ENCODE results near the gene SLC25A13. TPM values are rescaled to one million over a fixed set of nuclear protein-coding genes. Genes with fewer than 3 reads are reported as not detected.
A peak's percentile ranks its signal among the peaks of the same experiment; 100 is the strongest.
"Not testable (repeated sequence)": the region's sequence is repeated elsewhere in the genome, so short reads cannot be mapped to it uniquely, and the experiment has no call there.

SLC25A13 gene
- polyA plus RNA-seq, 6 donors from 2014 or later, result 11.0 to 20.6 (median 14.3) TPM

DNA sequence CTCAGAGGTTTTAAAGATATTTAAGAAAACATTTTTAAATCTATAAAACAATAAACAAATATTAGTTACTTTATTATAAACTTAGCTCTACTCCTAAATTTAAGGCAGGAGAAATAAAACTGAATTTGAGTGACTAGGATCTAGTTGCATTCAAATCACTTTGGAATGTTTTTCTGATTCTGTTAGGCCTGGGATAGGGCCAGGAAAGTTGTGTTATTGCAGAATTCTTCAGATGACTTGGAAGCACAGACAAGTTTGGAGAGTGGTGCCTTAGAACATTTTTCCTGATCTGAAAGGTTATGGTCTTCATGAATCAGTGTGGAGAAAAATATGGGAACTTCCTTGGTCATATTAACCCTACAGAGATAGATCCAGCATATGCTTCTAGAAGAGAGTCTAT is 15.6 kb upstream of the SLC25A13 start:
- DNase-seq, result no peak
- no peaks in the 10 kb centered on the region for H3K4me1 Mint-ChIP-seq
- no peak overlapping the region for H3K4me3 Mint-ChIP-seq
- H3K36me3 Mint-ChIP-seq, result peaks cover 0 to 4% of the 10 kb centered on the region in 2 donors
- peaks cover 17 to 37% (median 23%) of the 10 kb centered on the region in 3 donors for H3K27me3 Mint-ChIP-seq
- no peak for ATAC-seq (ENCODE audit: low read depth in 2 of 2)
- H3K9me3 Mint-ChIP-seq, result peaks cover 0 to 9% (median 2%) of the 10 kb centered on the region in 7 donors
- H3K27ac Mint-ChIP-seq, result no peak overlapping the region

DNA sequence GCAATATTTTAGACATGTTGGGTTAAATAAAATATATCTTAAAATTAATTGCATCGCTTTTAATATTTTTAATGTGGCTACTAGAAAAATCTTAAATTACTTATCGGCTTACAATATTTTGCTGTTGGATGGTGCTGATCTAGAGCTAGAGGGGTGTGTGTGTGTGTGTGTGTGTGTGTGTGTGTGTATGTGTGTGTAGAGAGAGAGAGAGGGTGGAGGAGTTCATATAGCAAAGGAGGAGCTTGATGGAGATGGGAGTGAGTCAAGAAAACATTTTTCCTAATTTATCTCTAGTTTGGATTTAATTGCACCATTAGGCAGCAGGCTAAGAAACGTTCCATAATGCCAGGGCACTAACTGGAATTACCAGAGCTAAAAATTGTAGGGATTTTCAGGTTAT is 10.4 kb upstream of the SLC25A13 start:
- DNase-seq, result no peak
- Mint-ChIP-seq H3K36me3 (peaks cover 0 to 4% of the 10 kb centered on the region in 2 donors), H3K9me3 (peaks cover 0 to 9% (median 0%) of the 10 kb centered on the region in 7 donors), H3K4me1 (peaks cover 0 to 2% (median 0%) of the 10 kb centered on the region in 3 donors), H3K4me3 (no peak overlapping the region), H3K27me3 (peaks cover 5 to 26% (median 17%) of the 10 kb centered on the region in 3 donors), H3K27ac (peak overlapping the region in 2 of 6 donors; percentile 1 to 34)
- no peak for ATAC-seq (ENCODE audit: low read depth in 2 of 2)

GRCh38 chr7:96331775-96332174 is 9.9 kb upstream of the SLC25A13 start:
- peaks cover 2 to 4% of the 10 kb centered on the region in 2 donors for H3K36me3 Mint-ChIP-seq
- peaks cover 3 to 8% (median 4%) of the 10 kb centered on the region in 3 donors for H3K4me1 Mint-ChIP-seq
- ATAC-seq (ENCODE audit: low read depth in 2 of 2) (no peak), DNase-seq (no peak)
- H3K4me3 Mint-ChIP-seq, result no peak overlapping the region
- peaks cover 0 to 13% (median 4%) of the 10 kb centered on the region in 7 donors for H3K9me3 Mint-ChIP-seq
- no peak overlapping the region for H3K27ac Mint-ChIP-seq
- H3K27me3 Mint-ChIP-seq, result peaks cover 5 to 23% (median 16%) of the 10 kb centered on the region in 3 donors

GRCh38 chr7:96331233-96331632 is 9.3 kb upstream of the SLC25A13 start:
- Mint-ChIP-seq H3K4me1 (peaks cover 7 to 13% (median 9%) of the 10 kb centered on the region in 3 donors), H3K27ac (no peak overlapping the region), H3K36me3 (peaks cover 4 to 7% of the 10 kb centered on the region in 2 donors), H3K4me3 (no peak overlapping the region), H3K27me3 (peaks cover under 1 to 18% (median 11%) of the 10 kb centered on the region in 3 donors), H3K9me3 (peaks cover 0 to 19% (median 8%) of the 10 kb centered on the region in 7 donors)
- ATAC-seq (ENCODE audit: low read depth in 2 of 2) (no peak), DNase-seq (no peak)

GRCh38 chr7:96330193-96330592 is 8.3 kb upstream of the SLC25A13 start:
- DNase-seq (no peak), ATAC-seq (ENCODE audit: low read depth in 2 of 2) (no peak)
- peaks cover 7 to 17% (median 13%) of the 10 kb centered on the region in 3 donors for H3K4me1 Mint-ChIP-seq
- peaks cover 4 to 24% (median 9%) of the 10 kb centered on the region in 7 donors for H3K9me3 Mint-ChIP-seq
- H3K27me3 Mint-ChIP-seq, result peaks cover 0 to 13% (median 9%) of the 10 kb centered on the region in 3 donors
- peaks cover 4 to 10% of the 10 kb centered on the region in 2 donors for H3K36me3 Mint-ChIP-seq
- no peak overlapping the region for H3K4me3 Mint-ChIP-seq
- H3K27ac Mint-ChIP-seq, result no peak overlapping the region

DNA sequence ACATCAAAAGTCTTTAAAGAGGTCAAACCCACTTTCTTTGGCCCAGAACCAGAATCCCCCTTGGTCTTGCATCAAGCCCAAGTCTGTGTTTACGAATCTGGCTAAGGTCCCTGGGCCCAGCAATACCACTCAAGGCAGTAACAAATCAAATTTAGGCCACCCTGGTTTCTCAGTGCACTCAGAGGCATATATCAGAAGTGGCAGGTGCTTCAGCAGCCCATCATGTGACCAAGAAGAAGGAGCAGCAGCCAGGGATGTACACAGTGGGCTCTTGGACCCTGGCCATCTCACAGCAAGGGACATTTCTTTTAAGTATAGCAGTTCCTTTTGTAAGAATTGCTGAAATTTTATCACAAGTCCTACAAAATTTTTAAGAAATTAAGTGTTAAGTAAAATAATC is 7.3 kb upstream of the SLC25A13 start:
- peak overlapping the region in 1 of 6 donors; percentile 87 for H3K27ac Mint-ChIP-seq
- H3K36me3 Mint-ChIP-seq, result peaks cover 4 to 10% of the 10 kb centered on the region in 2 donors
- peaks cover 7 to 17% (median 13%) of the 10 kb centered on the region in 3 donors for H3K4me1 Mint-ChIP-seq
- H3K27me3 Mint-ChIP-seq, result peaks cover 0 to 13% (median 9%) of the 10 kb centered on the region in 3 donors
- peaks cover 4 to 24% (median 9%) of the 10 kb centered on the region in 7 donors for H3K9me3 Mint-ChIP-seq
- DNase-seq (no peak), ATAC-seq (ENCODE audit: low read depth in 2 of 2) (no peak)
- H3K4me3 Mint-ChIP-seq, result no peak overlapping the region

DNA sequence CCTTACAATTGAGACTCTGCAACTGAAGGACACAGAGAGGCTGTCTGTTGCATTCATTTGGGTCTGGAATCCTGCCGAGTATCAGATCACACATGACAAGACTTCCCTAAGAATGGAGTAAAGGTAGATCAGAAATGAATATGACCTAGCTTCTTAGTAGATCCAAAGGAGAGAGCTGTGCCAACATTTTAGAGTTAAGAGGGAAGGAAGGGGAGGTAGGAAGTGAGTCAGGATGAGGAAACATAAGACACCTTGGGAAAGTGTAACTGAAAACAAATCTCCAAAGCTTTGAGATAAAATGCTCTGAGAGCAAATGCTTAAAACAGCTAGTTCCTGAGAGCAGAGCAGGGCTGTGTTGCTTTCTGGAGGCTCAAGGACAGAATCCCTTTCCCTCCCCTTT is 6.1 kb upstream of the SLC25A13 start:
- peaks cover 4 to 16% (median 8%) of the 10 kb centered on the region in 7 donors for H3K9me3 Mint-ChIP-seq

GRCh38 chr7:96327429-96327828 is 5.5 kb upstream of the SLC25A13 start:
- Mint-ChIP-seq H3K4me3 (no peak overlapping the region), H3K27ac (peak overlapping the region in 3 of 6 donors; percentile 37 to 97 (median 95))

More for the DNA sequence above, 6.1 kb upstream of the SLC25A13 start:
- H3K4me3 Mint-ChIP-seq, result no peak overlapping the region
- peaks cover 7 to 17% (median 13%) of the 10 kb centered on the region in 3 donors for H3K4me1 Mint-ChIP-seq
- no peak for ATAC-seq (ENCODE audit: low read depth in 2 of 2)
- peaks cover 0 to 13% (median 9%) of the 10 kb centered on the region in 3 donors for H3K27me3 Mint-ChIP-seq
- H3K27ac Mint-ChIP-seq, result peak overlapping the region in 2 of 6 donors; percentile 49 to 78
- no peak for DNase-seq
- peaks cover 0 to 10% of the 10 kb centered on the region in 2 donors for H3K36me3 Mint-ChIP-seq

GRCh38 chr7:96326752-96327151 is 4.9 kb upstream of the SLC25A13 start:
- Mint-ChIP-seq H3K36me3 (peaks cover 0 to 10% of the 10 kb centered on the region in 2 donors), H3K9me3 (peaks cover 4 to 16% (median 8%) of the 10 kb centered on the region in 7 donors), H3K4me3 (peak overlapping the region in 2 of 8 donors; percentile 26 to 56), H3K4me1 (peaks cover 7 to 17% (median 13%) of the 10 kb centered on the region in 3 donors), H3K27ac (peak overlapping the region; percentile 80 to 97 (median 96))
- ATAC-seq (ENCODE audit: low read depth in 2 of 2), result peak; percentile 85 to 86
- H3K27me3 Mint-ChIP-seq, result not testable (repeated sequence)
- peak; percentile 69 for DNase-seq

More at GRCh38 chr7:96327429-96327828, 5.5 kb upstream of the SLC25A13 start:
- peaks cover 4 to 16% (median 8%) of the 10 kb centered on the region in 7 donors for H3K9me3 Mint-ChIP-seq
- no peak for ATAC-seq (ENCODE audit: low read depth in 2 of 2)
- peaks cover 7 to 17% (median 13%) of the 10 kb centered on the region in 3 donors for H3K4me1 Mint-ChIP-seq
- H3K36me3 Mint-ChIP-seq, result peaks cover 0 to 10% of the 10 kb centered on the region in 2 donors
- peaks cover 0 to 10% (median 6%) of the 10 kb centered on the region in 3 donors for H3K27me3 Mint-ChIP-seq
- DNase-seq, result no peak

- Mint-ChIP-seq H3K4me3 (peak overlapping the region; percentile 80 to 97 (median 94)), H3K27me3 (no peaks in the 10 kb centered on the region), H3K9me3 (peaks cover 4 to 16% (median 8%) of the 10 kb centered on the region in 7 donors), H3K27ac (peak overlapping the region in 5 of 6 donors; percentile 15 to 96 (median 89)), H3K36me3 (peaks cover 0 to 10% of the 10 kb centered on the region in 2 donors), H3K4me1 (peaks cover 20 to 39% (median 36%) of the 10 kb centered on the region in 3 donors)
- DNase-seq (no peak), ATAC-seq (ENCODE audit: low read depth in 2 of 2) (no peak)
Observed at GRCh38 chr7:96322847-96323461, 1.1 kb upstream of the SLC25A13 start.

- peaks cover 22 to 43% (median 37%) of the 10 kb centered on the region in 3 donors for H3K4me1 Mint-ChIP-seq
- DNase-seq (no peak), ATAC-seq (ENCODE audit: low read depth in 2 of 2) (no peak)
- H3K27me3 Mint-ChIP-seq, result no peaks in the 10 kb centered on the region
- peak overlapping the region; percentile 80 to 97 (median 94) for H3K4me3 Mint-ChIP-seq
- H3K36me3 Mint-ChIP-seq, result peaks cover 0 to 10% of the 10 kb centered on the region in 2 donors
- H3K9me3 Mint-ChIP-seq, result peaks cover 4 to 16% (median 8%) of the 10 kb centered on the region in 7 donors
- H3K27ac Mint-ChIP-seq, result peak overlapping the region; percentile 49 to 96 (median 90)
Observed at GRCh38 chr7:96322373-96322695, 436 bp upstream of the SLC25A13 start.

- peak; percentile 42 to 46 for ATAC-seq (ENCODE audit: low read depth in 2 of 2)
- Mint-ChIP-seq H3K36me3 (peaks cover 0 to 2% of the 10 kb centered on the region in 2 donors), H3K27me3 (no peaks in the 10 kb centered on the region), H3K9me3 (peaks cover 0 to 4% (median 2%) of the 10 kb centered on the region in 7 donors), H3K4me3 (peak overlapping the region; percentile 81 to 97 (median 95)), H3K4me1 (peaks cover 19 to 44% (median 25%) of the 10 kb centered on the region in 3 donors), H3K27ac (peak overlapping the region; percentile 79 to 96 (median 96))
- DNase-seq, result no peak
Observed at GRCh38 chr7:96321031-96321657, 754 bp downstream of the SLC25A13 start.

GRCh38 chr7:96320442-96320841 is 1.5 kb downstream of the SLC25A13 start:
- Mint-ChIP-seq H3K9me3 (no peaks in the 10 kb centered on the region), H3K27me3 (no peaks in the 10 kb centered on the region), H3K27ac (peak overlapping the region in 5 of 6 donors; percentile 79 to 96 (median 95)), H3K36me3 (no peaks in the 10 kb centered on the region), H3K4me3 (peak overlapping the region; percentile 81 to 97 (median 95)), H3K4me1 (peaks cover 20 to 42% (median 22%) of the 10 kb centered on the region in 3 donors)
- peak; percentile 1 for DNase-seq
- no peak for ATAC-seq (ENCODE audit: low read depth in 2 of 2)
